KBM-7 (cell line): ENCODE results near the gene IRF8.
"Not testable (repeated sequence)": the region's sequence is repeated elsewhere in the genome, so short reads cannot be mapped to it uniquely, and the experiment has no call there.

ENCODE experiments used
- DNase-seq: peaks from one replicate; pipeline ENCODE4 v3.0.0-alpha.2; 2015
- in situ Hi-C: fragments of 300-500 bp; cut with MboI; formaldehyde crosslinking; loops from 2 replicates; pipeline ENCODE4 v1.14.3; 2020; ENCODE audit warnings: low sequenced_read_pairs, low pct_unique_long_range_greater_than_20kb, mixed read lengths

The IRF8 gene

GRCh38 chr16:85863384-85863774 lies 35.6 kb upstream of the IRF8 start:
- DNase-seq, result no peak
- in situ Hi-C loops, result no loop called here

- DNase-seq, result no peak
- in situ Hi-C loops, result no loop called here
Observed at GRCh38 chr16:85864965-85865364, 34.0 kb upstream of the IRF8 start.

- DNase-seq, result no peak
- in situ Hi-C loops, result no loop called here
Observed at GRCh38 chr16:85867189-85867588, 31.8 kb upstream of the IRF8 start.

- no peak for DNase-seq
- in situ Hi-C loops, result no loop called here
Observed at GRCh38 chr16:85868495-85868894, 30.5 kb upstream of the IRF8 start.

- in situ Hi-C loops, result no loop called here
- no peak for DNase-seq
Observed at GRCh38 chr16:85869206-85869605, 29.8 kb upstream of the IRF8 start.

- in situ Hi-C loops, result no loop called here
- peak; percentile 19 for DNase-seq
Observed at GRCh38 chr16:85869785-85870558, 29.0 kb upstream of the IRF8 start.

- in situ Hi-C loops, result no loop called here
Observed at GRCh38 chr16:85871756-85872155, 27.2 kb upstream of the IRF8 start.

GRCh38 chr16:85872734-85873133 lies 26.2 kb upstream of the IRF8 start:
- in situ Hi-C loops, result no loop called here
- DNase-seq, result no peak

More at GRCh38 chr16:85871756-85872155, 27.2 kb upstream of the IRF8 start:
- DNase-seq, result no peak

GRCh38 chr16:85873153-85873552 lies 25.8 kb upstream of the IRF8 start:
- no peak for DNase-seq

GRCh38 chr16:85874031-85874430 lies 24.9 kb upstream of the IRF8 start:
- in situ Hi-C loops, DNase-seq: not testable (repeated sequence)

More at GRCh38 chr16:85873153-85873552, 25.8 kb upstream of the IRF8 start:
- in situ Hi-C loops, result no loop called here

GRCh38 chr16:85878407-85878806 lies 20.6 kb upstream of the IRF8 start:
- in situ Hi-C loops, result no loop called here
- DNase-seq, result no peak

GRCh38 chr16:85878875-85879274 lies 20.1 kb upstream of the IRF8 start:
- no peak for DNase-seq
- in situ Hi-C loops, result no loop called here

GRCh38 chr16:85879549-85879948 lies 19.4 kb upstream of the IRF8 start:
- in situ Hi-C loops, result no loop called here

GRCh38 chr16:85879975-85880831 lies 18.8 kb upstream of the IRF8 start:
- in situ Hi-C loops, result no loop called here
- no peak for DNase-seq

More at GRCh38 chr16:85879549-85879948, 19.4 kb upstream of the IRF8 start:
- DNase-seq, result no peak

GRCh38 chr16:85880861-85881260 lies 18.1 kb upstream of the IRF8 start:
- no peak for DNase-seq
- in situ Hi-C loops, result no loop called here

- in situ Hi-C loops, result no loop called here
Observed at GRCh38 chr16:85881436-85881835, 17.5 kb upstream of the IRF8 start.

GRCh38 chr16:85882181-85882810 lies 16.7 kb upstream of the IRF8 start:
- no peak for DNase-seq
- in situ Hi-C loops, result no loop called here

More at GRCh38 chr16:85881436-85881835, 17.5 kb upstream of the IRF8 start:
- DNase-seq, result no peak

- in situ Hi-C loops, result no loop called here
- no peak for DNase-seq
Observed at GRCh38 chr16:85883813-85884212, 15.1 kb upstream of the IRF8 start.

GRCh38 chr16:85884808-85885463 lies 14.0 kb upstream of the IRF8 start:
- DNase-seq, result no peak
- in situ Hi-C loops, result no loop called here
